ENCODE data around the gene ZNF385B. TPM values are rescaled to one million over a fixed set of nuclear protein-coding genes. Genes with fewer than 3 reads are reported as not detected.

The ZNF385B gene
- total RNA-seq, 1 experiment from 2014 or later: 0.57 TPM

GRCh38 chr2:179427065-179427464 is 434.3 kb downstream of the ZNF385B start:
- DNase-seq: no peak
- H3K36me3 Mint-ChIP-seq (ENCODE audit: insufficient read depth, unreplicated experiment): no peaks in the 10 kb centered on the region
- no peaks in the 10 kb centered on the region for H3K27me3 Mint-ChIP-seq (ENCODE audit: unreplicated experiment)
- no peak overlapping the region for H3K27ac Mint-ChIP-seq (ENCODE audit: unreplicated experiment)
- no peak overlapping the region for H3K4me3 Mint-ChIP-seq (ENCODE audit: low read depth, unreplicated experiment)
- TF ChIP-seq, protein P1, sequence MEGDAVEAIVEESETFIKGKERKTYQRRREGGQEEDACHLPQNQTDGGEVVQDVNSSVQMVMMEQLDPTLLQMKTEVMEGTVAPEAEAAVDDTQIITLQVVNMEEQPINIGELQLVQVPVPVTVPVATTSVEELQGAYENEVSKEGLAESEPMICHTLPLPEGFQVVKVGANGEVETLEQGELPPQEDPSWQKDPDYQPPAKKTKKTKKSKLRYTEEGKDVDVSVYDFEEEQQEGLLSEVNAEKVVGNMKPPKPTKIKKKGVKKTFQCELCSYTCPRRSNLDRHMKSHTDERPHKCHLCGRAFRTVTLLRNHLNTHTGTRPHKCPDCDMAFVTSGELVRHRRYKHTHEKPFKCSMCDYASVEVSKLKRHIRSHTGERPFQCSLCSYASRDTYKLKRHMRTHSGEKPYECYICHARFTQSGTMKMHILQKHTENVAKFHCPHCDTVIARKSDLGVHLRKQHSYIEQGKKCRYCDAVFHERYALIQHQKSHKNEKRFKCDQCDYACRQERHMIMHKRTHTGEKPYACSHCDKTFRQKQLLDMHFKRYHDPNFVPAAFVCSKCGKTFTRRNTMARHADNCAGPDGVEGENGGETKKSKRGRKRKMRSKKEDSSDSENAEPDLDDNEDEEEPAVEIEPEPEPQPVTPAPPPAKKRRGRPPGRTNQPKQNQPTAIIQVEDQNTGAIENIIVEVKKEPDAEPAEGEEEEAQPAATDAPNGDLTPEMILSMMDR (IDR thresholded peaks at IDR 0.05; ENCODE audit: unreplicated experiment): no peak
- CTCF ChIA-PET: no interaction called here
- peaks cover 11% of the 10 kb centered on the region for H3K4me1 Mint-ChIP-seq (ENCODE audit: low read depth, unreplicated experiment)
- intact Hi-C loops (cut with micrococcal nuclease; ENCODE audit: unreplicated experiment): loop anchor here (10.0 kb wide), 1 partner anchor 118 kb away; no protein-coding TSS in a partner anchor
- no peaks in the 10 kb centered on the region for H3K9me3 Mint-ChIP-seq (ENCODE audit: low read depth, unreplicated experiment)
- BruUV-seq (replicated peaks): no TSS peak

DNA sequence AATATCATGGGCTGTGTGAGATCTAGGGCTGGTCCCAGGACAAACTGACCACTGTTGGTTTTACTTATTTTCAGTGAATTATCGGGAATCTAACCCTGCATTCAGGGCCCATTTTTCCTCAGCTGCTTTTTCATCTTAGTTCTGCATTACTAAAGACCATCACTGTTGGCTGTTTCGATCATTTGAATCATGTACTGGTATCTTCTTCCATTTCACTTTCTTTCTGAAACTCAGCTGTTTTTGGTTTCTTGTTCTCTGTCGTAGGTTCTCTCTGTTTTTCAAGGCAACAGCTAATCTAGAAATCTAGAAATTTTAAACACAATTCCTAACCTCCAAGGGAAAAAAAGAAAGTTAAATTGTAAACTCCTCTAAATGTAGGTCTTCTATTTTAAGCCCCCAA is 436.8 kb downstream of the ZNF385B start:
- Mint-ChIP-seq H3K4me3 (ENCODE audit: low read depth, unreplicated experiment) (no peak overlapping the region), H3K36me3 (ENCODE audit: insufficient read depth, unreplicated experiment) (no peaks in the 10 kb centered on the region), H3K27ac (ENCODE audit: unreplicated experiment) (no peak overlapping the region), H3K27me3 (ENCODE audit: unreplicated experiment) (no peaks in the 10 kb centered on the region), H3K4me1 (ENCODE audit: low read depth, unreplicated experiment) (peaks cover 10% of the 10 kb centered on the region), H3K9me3 (ENCODE audit: low read depth, unreplicated experiment) (no peaks in the 10 kb centered on the region)
- DNase-seq: no peak
- TF ChIP-seq, protein P1 (IDR thresholded peaks at IDR 0.05; ENCODE audit: unreplicated experiment): no peak
- CTCF ChIA-PET: interaction anchor here (0.5 kb wide), 1 partner anchor 341 kb away, joined by 3 read pairs; no protein-coding TSS in a partner anchor
- BruUV-seq (replicated peaks): no TSS peak
- intact Hi-C loops (cut with micrococcal nuclease; ENCODE audit: unreplicated experiment): loop anchor here (5.0 to 10.0 kb wide), 2 partner anchors 120 to 513 kb away; no protein-coding TSS in a partner anchor

DNA sequence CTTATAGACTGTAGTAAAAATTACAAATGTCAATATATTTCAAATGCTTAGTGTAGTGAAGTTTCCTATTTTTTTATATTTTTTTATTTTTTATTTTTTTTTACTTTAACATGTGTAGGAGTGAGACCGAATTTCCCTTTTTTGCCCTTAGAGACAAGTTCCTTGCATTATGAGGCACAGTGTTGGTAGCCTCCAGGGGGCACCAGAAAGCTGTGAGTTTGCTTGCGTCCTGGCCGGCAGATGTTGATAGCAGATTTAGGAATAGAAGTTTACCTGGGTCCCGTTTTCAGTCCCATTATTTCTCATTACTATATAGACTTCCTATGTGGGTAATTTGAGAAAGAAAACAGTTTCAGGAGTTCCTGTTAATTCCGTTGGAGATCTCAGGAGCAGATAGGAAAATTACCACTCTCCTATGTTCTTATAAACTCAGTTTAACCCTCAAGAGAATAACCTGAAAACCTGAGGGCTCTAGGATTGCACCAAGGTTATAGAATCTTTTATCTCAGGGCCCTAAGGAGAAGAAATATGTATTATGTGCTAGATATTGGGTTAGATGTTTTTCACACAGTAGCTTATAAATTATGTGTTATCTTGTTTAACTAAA is 439.3 kb downstream of the ZNF385B start:
- H3K27ac Mint-ChIP-seq (ENCODE audit: unreplicated experiment): no peak overlapping the region
- no peaks in the 10 kb centered on the region for H3K36me3 Mint-ChIP-seq (ENCODE audit: insufficient read depth, unreplicated experiment)
- no TSS peak for BruUV-seq (replicated peaks)
- peaks cover 6% of the 10 kb centered on the region for H3K4me1 Mint-ChIP-seq (ENCODE audit: low read depth, unreplicated experiment)
- H3K9me3 Mint-ChIP-seq (ENCODE audit: low read depth, unreplicated experiment): no peaks in the 10 kb centered on the region
- H3K27me3 Mint-ChIP-seq (ENCODE audit: unreplicated experiment): no peaks in the 10 kb centered on the region
- intact Hi-C loops (cut with micrococcal nuclease; ENCODE audit: unreplicated experiment): loop anchor here (1.0 to 10.0 kb wide), 4 partner anchors 123 to 515 kb away; no protein-coding TSS in a partner anchor
- no peak overlapping the region for H3K4me3 Mint-ChIP-seq (ENCODE audit: low read depth, unreplicated experiment)
- peak; percentile 85 for DNase-seq
- TF ChIP-seq, protein P1 (IDR thresholded peaks at IDR 0.05; ENCODE audit: unreplicated experiment): peak; percentile 84
- CTCF ChIA-PET: interaction anchor here (0.8 to 1.7 kb wide), 4 partner anchors 11 to 328 kb away, joined by 3 to 6 read pairs (median 4); no protein-coding TSS in a partner anchor

DNA sequence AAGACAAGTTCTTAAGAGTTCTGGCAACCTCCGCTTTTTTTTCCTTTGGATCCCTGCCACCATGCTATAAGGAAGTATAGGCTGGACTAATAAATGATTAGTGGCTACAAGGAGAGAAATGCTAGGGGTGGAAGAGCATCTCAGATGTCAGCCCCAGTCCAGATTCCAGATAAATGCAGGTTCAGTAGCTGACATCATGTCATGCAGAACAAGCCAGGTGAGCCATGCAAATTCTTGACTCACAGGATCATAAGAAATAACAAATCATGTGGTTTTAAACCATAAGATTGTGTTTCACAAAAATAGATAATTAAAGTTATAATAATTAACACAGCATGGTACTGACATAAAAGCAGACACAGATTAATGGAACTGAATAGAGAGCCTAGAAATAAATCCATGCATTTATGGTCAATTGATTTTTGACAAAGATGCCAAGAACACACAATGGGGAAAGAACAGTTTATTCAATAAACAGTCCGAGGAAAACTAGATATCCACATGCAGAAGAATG is 443.9 kb downstream of the ZNF385B start:
- no peaks in the 10 kb centered on the region for H3K9me3 Mint-ChIP-seq (ENCODE audit: low read depth, unreplicated experiment)
- no peaks in the 10 kb centered on the region for H3K36me3 Mint-ChIP-seq (ENCODE audit: insufficient read depth, unreplicated experiment)
- intact Hi-C loops (cut with micrococcal nuclease; ENCODE audit: unreplicated experiment): no loop called here
- H3K27ac Mint-ChIP-seq (ENCODE audit: unreplicated experiment): no peak overlapping the region
- CTCF ChIA-PET: interaction anchor here (1.7 kb wide), 1 partner anchor 27 kb away, joined by 5 read pairs; no protein-coding TSS in a partner anchor
- no TSS peak for BruUV-seq (replicated peaks)
- TF ChIP-seq, protein P1 (IDR thresholded peaks at IDR 0.05; ENCODE audit: unreplicated experiment): no peak
- H3K27me3 Mint-ChIP-seq (ENCODE audit: unreplicated experiment): no peaks in the 10 kb centered on the region
- H3K4me3 Mint-ChIP-seq (ENCODE audit: low read depth, unreplicated experiment): no peak overlapping the region
- peaks cover 6% of the 10 kb centered on the region for H3K4me1 Mint-ChIP-seq (ENCODE audit: low read depth, unreplicated experiment)
- DNase-seq: no peak

Data from Calu3 (cell line).